Endodermal cell (in vitro differentiated cells): ENCODE measurements around the gene SLC16A14. TPM values are rescaled to one million over a fixed set of nuclear protein-coding genes. Genes with fewer than 3 reads are reported as not detected.
"Not testable (repeated sequence)": the region's sequence is repeated elsewhere in the genome, so short reads cannot be mapped to it uniquely, and the experiment has no call there.

ENCODE experiments used
- DNase-seq: peaks from one replicate; pipeline ENCODE4 v3.0.0-alpha.2; 2017
- H3K27ac ChIP-seq: 2 replicates; pipeline ENCODE4 v1.5.1; 2013; ENCODE audit warnings: mild to moderate bottlenecking, low read depth, low read length, moderate library complexity
- H3K27me3 ChIP-seq: 2 replicates; pipeline ENCODE4 v1.6.1; 2013; ENCODE audit warnings: mild to moderate bottlenecking, low read length, moderate library complexity; ENCODE audit not compliant: insufficient read depth, control insufficient read depth, poor library complexity, severe bottlenecking
- H3K36me3 ChIP-seq: 2 replicates; pipeline ENCODE4 v1.7.0; 2013; ENCODE audit warnings: mild to moderate bottlenecking, low read length, moderate library complexity; ENCODE audit not compliant: control insufficient read depth, insufficient read depth
- H3K4me1 ChIP-seq: one replicate; pipeline ENCODE4 v1.7.0; 2013; ENCODE audit warnings: low read length; ENCODE audit not compliant: control insufficient read depth, insufficient read depth
- H3K4me3 ChIP-seq: 2 replicates; pipeline ENCODE4 v1.5.1; 2013; ENCODE audit warnings: mild to moderate bottlenecking, low read length, moderate library complexity
- H3K9ac ChIP-seq: 2 replicates; pipeline ENCODE4 v1.6.1; 2013; ENCODE audit warnings: mild to moderate bottlenecking, low read length, moderate library complexity; ENCODE audit not compliant: poor library complexity, severe bottlenecking; ENCODE audit errors: extremely low read depth
- H3K9me3 ChIP-seq: 2 replicates; pipeline ENCODE4 v1.6.1; 2013; ENCODE audit warnings: mild to moderate bottlenecking, low read length, moderate library complexity; ENCODE audit not compliant: control insufficient read depth
- H3K27ac Mint-ChIP-seq: 2 replicates; pipeline ENCODE4 v1.8.0; 2020; ENCODE audit warnings: mixed read lengths
- H3K27me3 Mint-ChIP-seq: 2 replicates; pipeline ENCODE4 v1.8.0; 2021; ENCODE audit warnings: mild to moderate bottlenecking, mixed read lengths; ENCODE audit not compliant: insufficient read depth
- H3K36me3 Mint-ChIP-seq: 2 replicates; pipeline ENCODE4 v1.8.0; 2020; ENCODE audit warnings: low read depth, mixed read lengths
- H3K4me1 Mint-ChIP-seq: 2 replicates; pipeline ENCODE4 v1.8.0; 2020; ENCODE audit warnings: mixed read lengths
- H3K4me3 Mint-ChIP-seq: 2 replicates; pipeline ENCODE4 v1.8.0; 2020; ENCODE audit warnings: mild to moderate bottlenecking, moderate library complexity, mixed read lengths
- H3K9me3 Mint-ChIP-seq: 2 replicates; pipeline ENCODE4 v1.8.0; 2020; ENCODE audit warnings: mild to moderate bottlenecking, mixed read lengths
- CTCF ChIP-seq: fragments of 200-600 bp; sonication (generic); conservative IDR thresholded peaks from 2 replicates; pipeline ENCODE4 v1.5.0; 2021; ENCODE audit warnings: antibody characterized with exemption, mild to moderate bottlenecking
- WGBS, 2 experiments: methylation state at CpG; one replicate each; pipeline versions ENCODE4 v1.1.5 to v1.1.7; 2013; ENCODE audit warnings: missing lambda C conversion rate in 2 of 2, mixed read lengths in 1 of 2; ENCODE audit not compliant: insufficient coverage in 1 of 2, insufficient read length in 1 of 2; 5-methylcytosine and 5-hydroxymethylcytosine counted together
- long read RNA-seq, 4 experiments: library from polyadenylated mRNA in 2 of 4; library from RNA in 1 of 4; library from capped mRNA in 1 of 4; stranded (forward) in 3 of 4; unstranded in 1 of 4; transcript quantifications; one replicate each; pipeline ENCODE4 v2.0.0, GENCODE V29; 2020 to 2021; ENCODE audit warnings: inconsistent platforms in 1 of 4
- polyA plus RNA-seq, 2 experiments: library from polyadenylated mRNA; stranded (reverse); fragments of 50-300 nt; gene quantifications; one replicate each; pipeline ENCODE4 v1.2.3, GENCODE V29; 2013
- total RNA-seq, 2 donors: library from RNA; stranded (reverse); fragmentation: NEBNext Ultra II Directional in 1 of 2; extraction: Animal tissue kit (Norgen Biotek cat#: 25700) in 1 of 2; gene quantifications; 2 replicates in 1 of 2; 3 replicates in 1 of 2; pipeline ENCODE4 v1.2.1, GENCODE V29; 2021

Gene SLC16A14
- 10 to 100 TPM in 1 of 2 donors, 1 to 10 TPM in 1; 1.2 to 10.2 TPM for total RNA-seq
- 21.9 TPM for polyA plus RNA-seq (2013, experiment 1 of 2)
- 19.8 TPM for polyA plus RNA-seq (2013, experiment 2 of 2)
- long read RNA-seq, experiment 1, full-length matches to known transcripts: 3 of 5 reads
- long read RNA-seq, experiment 1, partial matches to known transcripts: 2 of 5 reads
- long read RNA-seq, experiment 1, other reads (novel, unspliced or antisense): 0 of 5 reads
- long read RNA-seq, experiment 2, full-length matches to known transcripts: 11 of 18 reads
- long read RNA-seq, experiment 2, partial matches to known transcripts: 0 of 18 reads
- long read RNA-seq, experiment 2, other reads (novel, unspliced or antisense): 7 of 18 reads
- long read RNA-seq, experiment 3, partial matches to known transcripts: 0 of 1 reads
- long read RNA-seq, experiment 3, other reads (novel, unspliced or antisense): 0 of 1 reads
- long read RNA-seq, experiment 4, partial matches to known transcripts: 9 of 10 reads
- long read RNA-seq, experiment 4, other reads (novel, unspliced or antisense): 0 of 10 reads

GRCh38 chr2:230068651-230069055, at the start of gene SLC16A14:
SLC16A14 (minus strand) TSS chr2:230068924; CDS start chr2:230059352, 9,572 bp downstream.
- Mint-ChIP-seq H3K9me3 (peaks cover 5% of the 10 kb centered on the region), H3K27ac (no peak within 1 kb of the TSS), H3K4me1 (peaks cover 6% of the 10 kb centered on the region), H3K27me3 (peaks cover 43% of the 10 kb centered on the region), H3K36me3 (no peaks in the 10 kb centered on the region), H3K4me3 (peak within 1 kb of the TSS; percentile 63)
- Histone ChIP-seq H3K27me3 (peaks cover 44% of the 10 kb centered on the region), H3K9ac (no peak within 1 kb of the TSS), H3K36me3 (no peaks in the 10 kb centered on the region), H3K27ac (no peak within 1 kb of the TSS), H3K4me3 (peak within 1 kb of the TSS; percentile 79), H3K4me1 (no peaks in the 10 kb centered on the region), H3K9me3 (no peaks in the 10 kb centered on the region)
- no peak for DNase-seq
- WGBS, 2 experiments: 13 to 18% methylated on average over 14 to 24 of the region's 24 CpGs
- TF ChIP-seq CTCF: peak; percentile 5

GRCh38 chr2:230106771-230107170, 38.0 kb upstream of the SLC16A14 start:
- no peak overlapping the region for H3K4me3 Mint-ChIP-seq
- H3K27ac Mint-ChIP-seq: no peak overlapping the region
- WGBS, 2 experiments: 0% methylated on average over 1 of the region's 1 CpG; no CpG with 5 or more reads in 1 of the 2 experiments
- Histone ChIP-seq H3K27ac (no peak overlapping the region), H3K9ac (no peak overlapping the region), H3K4me1 (no peaks in the 10 kb centered on the region), H3K36me3 (no peaks in the 10 kb centered on the region), H3K9me3 (no peaks in the 10 kb centered on the region), H3K27me3 (no peaks in the 10 kb centered on the region), H3K4me3 (no peak overlapping the region)
- TF ChIP-seq CTCF: no peak
- H3K4me1 Mint-ChIP-seq: no peaks in the 10 kb centered on the region
- H3K36me3 Mint-ChIP-seq: no peaks in the 10 kb centered on the region
- DNase-seq: no peak
- peaks cover 16% of the 10 kb centered on the region for H3K9me3 Mint-ChIP-seq
- no peaks in the 10 kb centered on the region for H3K27me3 Mint-ChIP-seq

GRCh38 chr2:230101967-230102366, 33.2 kb upstream of the SLC16A14 start:
- H3K27me3 Mint-ChIP-seq, DNase-seq, H3K27me3 ChIP-seq, H3K36me3 ChIP-seq, H3K27ac ChIP-seq, H3K4me1 Mint-ChIP-seq, H3K9me3 ChIP-seq, H3K4me1 ChIP-seq, H3K27ac Mint-ChIP-seq, H3K36me3 Mint-ChIP-seq, H3K4me3 Mint-ChIP-seq, H3K9ac ChIP-seq, H3K4me3 ChIP-seq: not testable (repeated sequence)
- peaks cover 16% of the 10 kb centered on the region for H3K9me3 Mint-ChIP-seq
- 93% methylated on average over 2 of the region's 2 CpGs; no CpG with 5 or more reads in 1 of the 2 experiments for WGBS, 2 experiments
